Fibroblast of mammary gland (primary cell): ENCODE data around the gene MALAT1.

ENCODE experiments used
- DNase-seq: peaks from one replicate; pipeline ENCODE4 v3.0.0-alpha.2; 2010; ENCODE audit warnings: low read depth
- H3K4me3 ChIP-seq: 2 replicates; pipeline ENCODE4 v1.5.1; 2011; ENCODE audit warnings: low read depth, mild to moderate bottlenecking, low read length, moderate library complexity; ENCODE audit not compliant: control insufficient read depth
- TF ChIP-seq, protein P1 (sequence below): conservative IDR thresholded peaks from 2 replicates; pipeline ENCODE4 v1.5.1; 2011; ENCODE audit warnings: low read depth, low read length, inconsistent platforms; ENCODE audit not compliant: control insufficient read depth, insufficient read depth

The MALAT1 gene

DNA sequence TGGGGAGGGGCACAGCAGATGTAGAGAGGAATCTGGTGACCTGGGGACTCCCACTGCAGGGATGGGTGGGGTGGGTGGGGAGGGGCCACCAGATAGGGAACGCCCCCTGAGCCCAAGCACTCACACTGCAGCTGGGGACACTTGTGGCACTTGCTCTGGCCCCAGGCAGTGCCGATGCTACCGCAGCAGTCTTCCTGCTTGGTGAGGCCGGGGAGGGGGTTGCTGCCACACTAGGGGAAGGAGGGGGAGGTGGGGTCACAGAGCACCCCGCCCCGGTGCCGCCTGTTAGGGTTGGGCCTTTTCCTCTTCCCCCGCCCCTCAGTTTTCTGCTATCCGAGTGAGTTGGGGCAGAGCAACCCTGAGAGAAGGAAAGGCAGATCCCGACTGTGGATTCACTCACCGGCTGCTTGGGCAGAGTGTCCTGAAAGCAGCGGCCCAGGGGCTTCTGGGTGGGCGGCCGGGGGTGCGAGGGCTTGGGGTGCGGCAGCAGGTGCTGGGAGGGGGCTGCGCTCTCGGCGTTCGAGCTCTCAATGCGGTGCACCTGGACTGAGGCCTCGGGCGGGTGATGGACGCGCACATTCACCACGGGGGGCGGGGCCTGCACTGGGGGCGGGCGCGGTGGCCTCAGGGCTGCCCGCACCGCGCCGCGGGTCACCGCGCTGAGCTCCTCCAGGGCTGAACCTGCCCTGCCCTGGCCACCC lies 54.6 kb downstream of the MALAT1 start:
- no peak for DNase-seq
- TF ChIP-seq, protein P1, sequence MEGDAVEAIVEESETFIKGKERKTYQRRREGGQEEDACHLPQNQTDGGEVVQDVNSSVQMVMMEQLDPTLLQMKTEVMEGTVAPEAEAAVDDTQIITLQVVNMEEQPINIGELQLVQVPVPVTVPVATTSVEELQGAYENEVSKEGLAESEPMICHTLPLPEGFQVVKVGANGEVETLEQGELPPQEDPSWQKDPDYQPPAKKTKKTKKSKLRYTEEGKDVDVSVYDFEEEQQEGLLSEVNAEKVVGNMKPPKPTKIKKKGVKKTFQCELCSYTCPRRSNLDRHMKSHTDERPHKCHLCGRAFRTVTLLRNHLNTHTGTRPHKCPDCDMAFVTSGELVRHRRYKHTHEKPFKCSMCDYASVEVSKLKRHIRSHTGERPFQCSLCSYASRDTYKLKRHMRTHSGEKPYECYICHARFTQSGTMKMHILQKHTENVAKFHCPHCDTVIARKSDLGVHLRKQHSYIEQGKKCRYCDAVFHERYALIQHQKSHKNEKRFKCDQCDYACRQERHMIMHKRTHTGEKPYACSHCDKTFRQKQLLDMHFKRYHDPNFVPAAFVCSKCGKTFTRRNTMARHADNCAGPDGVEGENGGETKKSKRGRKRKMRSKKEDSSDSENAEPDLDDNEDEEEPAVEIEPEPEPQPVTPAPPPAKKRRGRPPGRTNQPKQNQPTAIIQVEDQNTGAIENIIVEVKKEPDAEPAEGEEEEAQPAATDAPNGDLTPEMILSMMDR: no peak

DNA sequence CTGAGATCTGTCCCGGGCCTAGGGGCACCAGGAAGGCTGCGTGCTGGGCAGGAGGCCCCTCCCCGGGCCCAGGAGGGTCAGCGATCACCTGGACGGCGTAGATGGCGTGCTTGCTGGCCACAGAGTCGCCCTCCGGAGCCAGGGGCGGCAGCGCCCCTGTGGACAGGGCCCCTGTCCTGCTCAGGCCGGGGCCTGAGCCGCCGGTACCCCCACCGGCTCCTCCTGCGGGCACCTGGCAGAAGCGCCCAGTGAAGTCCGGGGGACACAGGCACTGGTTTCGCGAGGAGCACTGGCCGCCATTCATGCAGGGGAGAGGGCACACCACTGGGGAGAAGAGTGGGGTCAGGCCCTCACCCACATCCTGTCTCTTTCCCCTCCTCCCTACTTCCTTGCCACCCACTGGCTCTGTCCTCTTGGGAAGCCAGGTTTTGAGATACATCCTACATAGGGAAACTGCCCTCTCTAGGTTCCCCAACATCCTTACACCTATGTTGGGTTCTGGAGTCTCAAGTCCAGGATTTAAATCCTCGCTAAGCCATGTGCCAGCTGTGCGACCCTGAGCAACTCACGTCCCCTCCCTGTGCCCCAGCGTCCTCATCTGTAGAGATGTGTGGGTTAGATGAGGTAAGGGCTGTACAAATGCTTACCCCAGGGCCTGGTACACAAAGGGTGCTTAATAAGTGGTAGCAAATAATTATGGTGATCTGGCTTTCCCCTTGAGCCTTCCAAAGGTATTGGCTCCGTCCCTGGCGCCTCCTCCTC lies 55.4 kb downstream of the MALAT1 start:
- no peak for DNase-seq
- no peak overlapping the region for H3K4me3 ChIP-seq
- TF ChIP-seq, protein P1: no peak

More for the DNA sequence above, 54.6 kb downstream of the MALAT1 start:
- no peak overlapping the region for H3K4me3 ChIP-seq

DNA sequence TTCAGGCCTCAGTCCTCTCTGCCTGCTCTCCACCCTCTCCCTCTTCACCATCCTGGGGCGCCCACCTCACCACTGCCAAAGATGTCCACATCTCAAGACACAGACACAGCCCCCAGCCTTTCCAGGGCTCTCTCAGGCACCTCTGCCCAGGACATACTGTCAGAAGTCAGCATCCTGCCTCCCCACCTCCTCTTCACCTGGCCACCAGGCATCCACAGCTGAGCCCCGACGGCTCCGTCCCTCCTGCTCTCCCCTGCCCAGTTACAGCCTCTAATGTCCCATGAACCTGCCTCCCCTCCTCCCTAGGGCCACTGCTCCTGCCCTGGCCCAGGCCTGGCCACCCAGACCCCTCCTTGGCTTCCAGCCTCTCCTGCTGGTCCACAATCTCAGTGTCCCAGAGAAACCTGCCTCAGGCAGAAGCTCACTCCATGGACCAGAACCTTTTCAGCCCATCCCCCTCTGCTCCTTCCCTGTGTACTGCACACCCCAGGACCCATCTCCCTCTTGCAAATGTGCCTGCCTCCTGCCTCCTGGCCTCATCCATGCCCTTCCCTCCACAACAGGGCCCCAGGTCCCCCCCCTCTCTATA lies 56.1 kb downstream of the MALAT1 start:
- no peak overlapping the region for H3K4me3 ChIP-seq

DNA sequence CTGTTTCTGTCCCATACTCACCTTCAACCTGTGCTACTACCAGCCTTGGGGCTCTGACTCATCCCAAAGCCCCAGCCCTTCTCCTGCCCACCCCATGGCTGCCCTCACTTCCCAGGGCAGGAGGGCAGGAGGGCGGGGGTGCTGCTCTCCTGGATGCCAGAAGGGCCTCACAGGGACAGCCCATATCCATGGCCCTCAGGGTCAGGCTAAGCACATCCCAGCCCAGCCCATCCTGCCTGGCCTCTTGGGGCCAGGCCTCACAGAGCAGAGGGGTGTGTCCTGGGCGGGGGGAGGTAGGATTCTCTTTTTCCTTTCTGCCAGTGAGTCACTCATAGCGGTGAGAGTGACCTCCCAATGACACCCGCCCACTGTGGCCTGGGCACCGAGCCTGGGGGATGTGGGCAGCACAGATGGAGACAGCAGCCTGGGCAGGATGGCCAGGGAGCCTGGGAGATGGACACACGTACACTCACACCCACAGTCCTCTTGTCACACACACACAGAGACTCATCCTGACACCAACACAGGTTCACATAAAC lies 56.9 kb downstream of the MALAT1 start:
- peak; percentile 93 for DNase-seq
- H3K4me3 ChIP-seq: no peak overlapping the region
- TF ChIP-seq, protein P1: no peak

More for the DNA sequence above, 56.1 kb downstream of the MALAT1 start:
- DNase-seq: no peak
- TF ChIP-seq, protein P1: no peak
